GM19397 (cell line): ENCODE data around the gene PDGFRB.

Experiments used
- ATAC-seq: cut with Tn5 transposase; IDR thresholded peaks from one replicate; pipeline ENCODE4 v1.9.1; 2021; ENCODE audit warnings: mild to moderate bottlenecking, moderate library complexity; ENCODE audit not compliant: unreplicated experiment

PDGFRB gene

DNA sequence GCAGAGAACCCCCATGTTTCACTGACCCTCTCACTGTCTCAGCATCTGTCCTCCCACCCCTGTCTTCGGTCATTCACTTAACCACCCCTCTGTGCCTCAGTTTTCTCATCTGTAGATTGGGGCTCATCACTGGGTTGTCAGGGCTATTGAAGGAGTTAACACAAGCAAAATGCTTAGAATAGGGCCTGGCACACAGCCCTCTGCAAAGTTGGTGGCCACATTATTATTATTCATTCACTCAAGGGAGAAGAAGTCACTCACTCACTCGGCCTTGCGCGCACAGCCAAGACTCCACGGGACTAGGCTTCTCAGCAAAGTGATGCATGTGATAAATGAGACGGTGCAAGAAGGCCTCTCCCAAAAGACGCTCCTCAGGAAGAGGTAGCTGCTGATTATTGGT is 8.0 kb downstream of the PDGFRB start:
- ATAC-seq, result no peak

DNA sequence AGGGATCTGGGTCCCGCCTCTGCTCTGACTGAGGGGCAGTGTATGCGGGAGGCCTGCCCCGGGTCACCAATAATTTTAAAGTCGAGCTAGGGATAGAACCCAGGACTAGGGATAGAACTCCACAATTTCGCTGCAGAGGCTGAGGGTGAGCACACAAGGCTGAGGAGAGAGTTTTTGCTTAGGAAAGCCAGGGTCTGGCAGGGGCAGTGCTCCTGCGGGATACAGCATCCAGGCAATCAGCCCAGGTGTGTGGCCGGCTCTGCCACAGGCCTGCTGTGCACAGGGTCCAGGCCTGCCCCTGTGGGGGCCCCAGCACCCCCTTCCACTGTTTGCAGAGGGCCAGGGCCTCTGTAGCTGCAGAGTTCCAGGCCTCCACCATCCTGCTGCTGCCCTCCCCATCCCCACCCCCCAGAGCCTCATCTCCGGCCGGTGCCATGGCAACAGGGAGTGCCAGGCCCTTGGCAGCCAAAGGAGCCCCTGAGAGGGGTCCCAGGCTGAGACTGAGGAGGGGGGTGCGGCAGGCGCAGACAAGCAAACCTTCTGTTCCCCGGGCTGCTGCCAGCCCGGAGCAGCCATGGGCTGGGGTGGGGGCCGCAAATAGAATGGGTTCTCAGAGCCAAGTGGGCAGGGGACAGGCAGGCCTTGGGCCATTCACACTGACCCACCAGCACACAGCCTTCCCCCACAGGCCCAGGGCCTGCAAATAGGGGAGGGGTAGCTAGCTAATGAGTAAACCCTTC is 8.6 kb downstream of the PDGFRB start:
- ATAC-seq, result no peak

DNA sequence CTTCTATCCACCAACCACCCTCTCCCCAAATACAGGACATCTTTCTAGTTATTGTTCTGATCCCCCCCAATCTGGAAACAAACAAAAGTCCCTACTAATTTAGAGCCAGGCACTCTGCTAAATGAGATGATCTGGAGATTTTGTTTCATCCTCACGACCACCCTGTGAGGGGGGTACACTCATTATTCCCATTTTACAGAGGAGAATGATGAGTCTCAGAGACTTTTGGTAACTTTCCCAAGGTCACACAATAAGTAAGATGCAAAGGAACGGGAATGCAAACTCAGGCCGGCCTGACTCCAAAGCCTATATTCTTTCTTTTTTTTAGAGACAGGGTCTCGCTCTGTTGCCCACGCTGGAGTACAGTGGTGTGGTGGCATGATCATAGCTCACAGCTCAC is 9.4 kb downstream of the PDGFRB start:
- ATAC-seq, result no peak

DNA sequence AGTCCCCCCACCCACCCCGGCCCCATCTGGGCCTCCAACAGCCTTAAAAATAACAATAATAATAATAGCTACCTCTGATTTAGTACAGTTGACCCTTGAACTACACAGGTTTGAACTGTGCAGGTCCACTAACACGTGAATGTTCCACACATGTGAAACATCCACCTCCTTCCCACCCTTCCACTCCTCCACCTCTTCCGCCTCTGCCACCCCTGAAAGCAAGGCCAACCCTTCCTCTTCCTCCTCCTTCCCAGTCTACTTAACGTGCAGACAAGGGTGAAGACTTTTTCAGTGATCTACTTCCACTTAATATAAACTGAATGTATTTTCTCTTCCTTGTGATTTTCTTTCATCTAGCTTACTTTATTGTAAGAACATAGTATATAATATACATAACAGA is 10.8 kb downstream of the PDGFRB start:
- no peak for ATAC-seq

DNA sequence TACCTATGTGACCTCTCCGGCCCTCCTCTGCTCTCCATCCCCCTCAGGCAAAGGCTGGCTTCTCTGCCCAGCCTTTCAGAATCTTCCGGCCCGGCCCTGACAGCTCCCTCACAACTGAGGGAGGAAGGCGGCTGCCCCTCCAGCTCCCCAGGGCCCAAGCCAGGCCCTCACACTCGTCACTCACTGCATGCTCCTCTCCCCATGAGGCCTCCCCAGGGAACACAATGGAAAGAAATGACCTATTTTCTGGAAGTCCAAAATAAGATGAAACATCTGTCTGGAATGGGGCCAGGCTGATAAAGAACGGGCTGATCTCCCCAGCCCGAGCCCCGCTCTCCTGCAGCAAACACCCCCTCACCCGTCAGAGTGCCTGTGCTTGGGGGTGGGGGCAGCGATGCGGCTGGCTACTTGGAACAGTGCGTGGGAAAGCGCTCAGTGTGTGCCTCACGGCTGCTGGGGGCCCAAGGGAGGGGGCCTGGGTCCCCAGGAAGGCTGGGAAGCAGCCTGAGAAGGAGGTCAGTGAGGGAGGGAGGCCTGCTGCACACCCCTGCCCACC is 11.3 kb downstream of the PDGFRB start:
- ATAC-seq, result no peak

DNA sequence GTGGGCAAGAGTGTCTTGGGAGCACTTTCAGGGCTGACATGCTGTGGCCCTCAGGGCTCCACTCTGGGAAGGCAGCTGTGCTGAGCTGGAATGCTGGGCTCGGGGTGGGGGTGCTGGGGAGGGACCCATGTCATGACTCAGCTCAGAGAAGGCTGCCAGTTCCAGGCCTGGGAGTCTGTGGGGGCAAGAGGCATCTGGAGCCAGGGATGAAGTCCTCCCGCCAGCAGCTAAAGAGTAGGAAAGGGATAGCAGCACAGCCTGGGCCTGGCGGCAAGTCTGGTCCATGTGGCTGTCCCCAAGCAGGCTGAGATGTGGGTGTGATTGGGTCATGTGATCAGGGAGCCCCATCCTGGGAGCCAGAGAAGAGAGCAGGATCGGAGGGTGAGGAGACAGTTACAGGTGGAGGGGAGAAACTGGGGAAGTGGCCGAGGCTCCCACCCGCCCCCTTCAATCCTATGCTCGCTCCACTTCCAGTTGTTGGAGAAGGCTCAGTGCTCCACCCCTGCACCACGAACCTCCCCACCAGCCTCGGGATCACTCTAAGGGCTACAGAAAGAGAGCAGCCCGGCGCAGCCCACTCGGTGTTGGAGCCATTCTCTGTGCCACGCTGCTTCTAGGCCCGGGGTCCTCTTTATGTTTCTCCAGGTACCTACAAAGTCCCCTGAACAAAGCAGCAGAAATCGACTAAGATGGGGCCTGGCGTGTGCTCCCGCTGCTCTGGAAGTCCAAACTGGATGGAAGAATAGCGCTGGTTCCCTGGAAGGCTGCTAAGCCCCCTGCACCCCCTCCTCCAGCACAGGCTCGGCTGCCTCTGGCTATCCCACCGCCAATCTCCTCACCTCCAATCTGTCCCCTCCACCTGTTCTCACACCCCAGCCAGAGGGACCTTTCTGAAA is 12.0 kb downstream of the PDGFRB start:
- ATAC-seq, result no peak

DNA sequence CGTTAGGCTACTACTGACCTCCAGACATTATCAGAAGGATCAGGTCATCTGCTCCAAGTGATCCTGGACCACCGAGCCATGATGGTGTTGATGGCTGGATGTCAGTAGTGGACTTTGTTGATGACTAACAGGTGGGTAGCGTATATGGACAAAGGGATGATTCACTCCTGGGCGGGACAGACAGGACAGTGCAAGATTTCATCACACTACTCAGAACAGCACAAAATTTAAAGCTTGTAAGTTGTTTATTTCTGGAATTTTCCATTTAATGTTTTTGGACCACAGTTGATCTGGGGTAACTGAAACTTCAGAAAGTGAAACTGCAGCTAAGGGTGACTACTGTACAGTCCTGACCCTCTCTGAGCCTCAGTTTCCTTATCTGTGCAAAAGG is 12.7 kb downstream of the PDGFRB start:
- no peak for ATAC-seq

DNA sequence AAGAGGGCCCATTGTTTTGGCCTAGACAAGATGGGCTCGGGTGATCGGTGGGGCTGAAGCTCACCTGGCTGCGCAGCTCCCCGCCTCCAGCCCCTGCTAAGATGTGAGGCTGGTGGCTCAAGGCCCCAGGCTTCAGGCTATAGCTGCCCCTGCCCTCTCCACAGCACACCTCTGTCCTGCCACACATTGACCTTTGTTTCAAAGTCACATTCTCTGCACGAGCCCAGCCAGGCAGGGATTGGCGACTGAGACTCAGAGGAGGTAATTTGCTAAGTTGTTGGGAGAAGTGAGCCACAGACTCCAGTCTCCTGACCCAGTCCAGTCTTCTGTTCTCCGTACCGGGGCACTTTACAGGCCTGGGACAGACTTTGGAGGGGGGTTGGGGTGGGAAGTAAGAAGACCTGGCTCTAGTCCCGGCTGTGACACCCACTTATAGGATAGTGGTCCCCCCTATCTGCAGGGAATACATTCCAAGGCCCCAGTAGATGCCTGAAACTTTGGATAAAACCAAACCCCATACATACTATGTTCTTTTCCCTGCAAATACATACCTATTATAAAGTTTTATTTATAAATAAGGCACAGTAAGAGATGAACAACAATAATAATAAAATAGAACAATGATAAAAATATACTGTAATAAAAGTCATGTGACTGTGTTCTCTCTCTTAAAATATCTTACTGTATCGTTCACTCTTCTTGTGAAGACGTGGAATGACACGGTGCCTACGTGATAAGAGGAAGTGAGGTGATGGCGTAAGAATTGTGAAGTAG is 13.3 kb downstream of the PDGFRB start:
- no peak for ATAC-seq

DNA sequence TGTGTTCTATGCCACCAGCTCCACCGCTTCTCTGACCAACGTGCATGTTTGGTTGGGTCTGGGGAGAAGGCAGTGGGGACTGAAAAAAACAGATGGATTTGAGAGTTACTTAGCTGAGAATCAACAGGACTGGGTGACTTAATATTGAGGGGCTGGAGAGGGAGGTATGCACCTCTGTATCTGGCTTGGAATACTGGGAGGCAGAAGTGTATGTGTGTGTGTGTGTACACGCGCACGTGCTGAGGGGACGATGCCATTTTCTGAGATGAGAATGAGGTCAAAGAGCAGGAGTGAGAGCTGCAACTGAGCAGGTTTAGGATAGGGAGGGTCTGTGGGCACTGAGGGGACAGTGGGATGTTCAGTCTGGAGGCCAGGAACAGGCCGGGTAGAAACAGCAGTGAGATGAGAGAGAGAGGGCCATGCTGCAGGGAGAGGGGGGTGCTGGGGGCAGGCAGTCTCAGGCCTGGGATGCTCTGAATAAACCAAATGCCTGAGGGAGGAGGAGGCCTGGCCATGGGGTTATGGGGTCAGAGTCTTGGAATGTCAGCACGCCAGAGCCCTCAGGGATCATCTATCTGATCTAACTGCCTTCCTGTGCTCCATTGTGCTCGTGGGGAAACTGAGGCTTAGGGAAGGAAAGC is 14.0 kb downstream of the PDGFRB start:
- no peak for ATAC-seq

DNA sequence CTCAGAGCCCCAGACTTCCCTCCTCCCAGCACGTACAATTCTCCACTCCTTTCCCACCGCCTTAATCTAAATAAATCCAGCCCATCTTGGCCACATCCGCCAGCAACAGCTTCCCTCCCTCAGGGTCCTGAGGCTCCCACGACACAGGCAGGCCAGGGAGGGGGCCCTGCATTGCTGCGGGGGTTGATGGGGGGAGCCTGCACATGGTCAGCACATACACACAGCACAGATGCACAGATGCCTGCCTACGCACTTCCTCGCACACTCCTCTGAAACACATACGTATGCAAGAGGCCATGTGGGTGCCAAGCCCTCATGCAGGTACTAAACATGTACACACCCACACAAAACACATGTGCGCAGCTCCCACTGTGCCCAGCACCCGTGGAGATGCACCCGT is 14.8 kb downstream of the PDGFRB start:
- ATAC-seq, result no peak

DNA sequence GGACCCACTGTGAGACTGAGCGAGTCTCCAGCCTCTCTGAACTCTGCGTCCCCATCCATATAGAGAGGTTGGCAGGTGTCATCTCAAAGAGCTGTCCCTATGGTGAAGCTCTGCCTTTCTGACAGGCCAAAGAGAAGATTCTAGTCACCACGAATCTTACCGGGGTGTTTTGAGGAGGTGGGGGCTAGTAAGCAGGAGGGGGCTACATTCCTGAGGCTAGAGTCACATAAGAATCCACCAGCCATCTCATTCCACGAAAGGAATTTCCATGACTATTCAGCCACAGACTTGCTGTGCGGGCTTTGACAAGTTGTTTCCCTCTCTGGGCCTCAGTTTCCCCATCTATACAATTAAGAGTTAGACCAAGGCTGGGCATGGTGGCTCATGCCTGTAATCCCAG is 16.3 kb downstream of the PDGFRB start:
- no peak for ATAC-seq

DNA sequence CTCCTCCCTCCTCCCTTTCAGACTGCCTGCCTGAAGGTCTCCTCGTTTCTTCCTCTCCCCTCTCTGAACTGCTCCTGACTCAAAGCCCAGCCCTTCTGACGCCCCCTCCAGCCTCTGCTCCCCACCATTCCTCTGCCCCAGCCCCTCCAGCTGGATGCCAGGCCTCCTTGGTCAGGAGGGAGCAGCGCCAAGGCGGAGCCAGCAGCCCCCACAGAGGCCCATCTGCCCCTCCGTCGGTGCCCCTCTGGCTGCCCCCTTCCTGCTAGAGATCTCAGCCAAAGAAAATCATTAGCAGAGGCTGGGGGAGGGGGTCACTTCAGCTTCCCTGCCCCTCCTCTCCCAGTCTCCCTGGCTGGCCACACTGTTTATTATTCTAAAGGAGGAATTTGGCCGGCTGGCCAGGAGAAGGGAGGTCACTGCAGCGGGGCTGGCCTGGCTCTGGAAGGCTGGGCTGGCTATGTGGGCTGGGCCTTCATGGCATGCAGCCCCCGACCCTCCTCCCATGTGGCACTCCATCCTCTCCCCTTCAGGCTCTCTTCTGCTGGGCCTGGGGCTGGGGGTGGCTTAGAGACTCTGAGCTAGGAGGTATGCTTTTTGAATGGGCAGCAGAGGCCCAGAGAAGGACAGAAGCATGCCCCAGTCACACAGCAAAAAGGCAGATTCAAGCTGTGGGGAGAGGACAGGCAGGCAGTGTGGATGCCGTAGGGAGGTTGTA is 16.9 kb downstream of the PDGFRB start:
- no peak for ATAC-seq

DNA sequence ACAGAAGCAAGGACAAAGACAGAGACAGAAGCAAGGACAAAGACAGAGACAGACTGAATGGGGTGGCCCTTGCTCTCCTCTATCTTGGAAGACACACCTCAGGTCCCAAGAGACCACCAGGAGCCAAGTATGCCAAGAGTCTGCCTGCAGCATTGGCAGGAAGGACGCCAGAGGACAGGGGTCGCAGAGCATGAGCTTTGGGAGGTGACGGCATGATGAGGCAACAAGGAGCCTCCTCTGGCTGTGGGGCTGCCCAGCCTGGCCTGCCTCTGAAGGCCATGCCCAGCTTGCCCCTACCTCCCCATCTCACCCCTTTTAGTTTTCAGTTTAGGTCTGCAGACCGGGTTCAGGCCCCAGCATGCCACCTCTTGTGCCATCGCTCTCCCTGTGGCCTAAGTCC is 17.6 kb downstream of the PDGFRB start:
- ATAC-seq, result no peak

DNA sequence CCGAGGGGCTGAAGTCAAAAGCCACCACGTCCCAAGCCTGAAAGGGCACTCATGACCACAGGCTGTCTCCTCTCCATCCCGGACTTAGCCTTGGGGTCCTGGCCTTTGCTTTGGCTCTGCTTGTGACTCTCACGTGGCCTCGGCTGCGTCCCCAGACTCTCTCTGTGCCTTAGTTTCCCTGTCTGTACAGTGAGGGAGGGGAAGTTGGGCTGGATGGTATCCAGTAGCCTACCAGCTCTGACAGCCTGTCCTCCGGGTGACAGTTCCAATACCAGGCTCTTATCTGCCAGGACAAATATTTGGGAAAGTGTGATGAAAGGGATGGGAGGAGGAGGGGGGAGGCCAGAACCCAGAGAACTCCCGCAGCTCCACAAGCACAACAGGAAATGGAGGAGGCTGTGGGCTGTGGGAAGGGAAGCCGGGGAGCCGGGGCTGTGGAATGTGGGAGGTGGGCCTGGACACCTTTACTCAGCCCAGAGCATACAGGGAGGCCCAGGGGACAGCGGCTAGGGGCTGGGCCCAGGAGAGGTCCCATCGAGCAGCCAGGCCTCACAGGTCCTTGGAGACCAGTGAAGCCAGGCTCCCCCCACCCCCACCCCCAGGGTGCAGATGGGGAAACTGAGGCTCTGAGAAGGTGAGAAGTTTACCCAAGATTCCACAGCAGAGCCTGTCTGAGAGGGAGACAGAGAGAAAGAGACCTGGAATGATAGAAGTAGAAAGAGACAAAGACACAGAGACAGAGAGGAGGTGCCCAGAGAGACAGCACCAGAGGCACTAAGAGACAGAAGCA is 18.3 kb downstream of the PDGFRB start:
- ATAC-seq, result no peak

DNA sequence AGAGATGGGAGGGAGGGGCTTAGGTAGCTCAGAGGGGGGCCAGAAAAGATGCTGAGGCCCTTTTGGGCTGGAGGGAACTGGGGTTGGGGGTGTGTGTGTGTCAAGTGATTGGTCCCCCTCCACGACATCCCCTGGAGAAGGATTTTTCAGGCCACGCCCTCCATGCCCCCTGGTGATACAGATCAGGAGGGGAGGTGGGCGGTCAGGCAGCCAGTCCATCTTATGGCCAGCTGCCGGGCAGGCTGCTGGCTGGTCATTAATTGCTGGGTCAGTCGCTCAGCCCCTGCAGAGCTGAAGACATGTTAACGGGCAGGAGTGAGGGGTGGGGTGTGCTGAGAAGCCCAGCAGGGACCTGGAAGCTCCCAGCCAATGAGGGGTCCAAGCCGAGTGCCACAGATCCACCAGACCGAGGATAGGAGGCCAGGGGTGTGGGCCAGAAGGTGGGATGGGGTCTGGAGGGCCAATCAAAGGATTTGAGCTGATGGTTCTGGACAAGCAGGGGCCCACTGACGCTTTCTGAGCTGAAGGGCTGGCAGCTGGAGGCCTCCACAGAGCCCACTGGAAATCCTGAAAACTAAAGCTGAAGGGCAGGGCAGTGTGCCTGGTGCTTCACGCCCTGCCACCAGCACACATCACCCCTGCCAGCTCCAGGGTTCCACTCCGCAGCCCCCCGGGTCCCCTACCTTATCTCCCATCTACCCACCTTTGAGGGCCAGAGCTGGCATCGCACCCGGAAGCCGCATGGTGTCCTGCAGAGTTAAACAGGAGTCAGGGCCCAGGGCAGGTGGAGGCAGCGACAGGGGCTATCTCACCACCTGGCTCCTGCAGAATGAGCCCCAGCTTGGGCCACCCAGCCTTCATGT is 19.1 kb downstream of the PDGFRB start:
- ATAC-seq, result no peak

DNA sequence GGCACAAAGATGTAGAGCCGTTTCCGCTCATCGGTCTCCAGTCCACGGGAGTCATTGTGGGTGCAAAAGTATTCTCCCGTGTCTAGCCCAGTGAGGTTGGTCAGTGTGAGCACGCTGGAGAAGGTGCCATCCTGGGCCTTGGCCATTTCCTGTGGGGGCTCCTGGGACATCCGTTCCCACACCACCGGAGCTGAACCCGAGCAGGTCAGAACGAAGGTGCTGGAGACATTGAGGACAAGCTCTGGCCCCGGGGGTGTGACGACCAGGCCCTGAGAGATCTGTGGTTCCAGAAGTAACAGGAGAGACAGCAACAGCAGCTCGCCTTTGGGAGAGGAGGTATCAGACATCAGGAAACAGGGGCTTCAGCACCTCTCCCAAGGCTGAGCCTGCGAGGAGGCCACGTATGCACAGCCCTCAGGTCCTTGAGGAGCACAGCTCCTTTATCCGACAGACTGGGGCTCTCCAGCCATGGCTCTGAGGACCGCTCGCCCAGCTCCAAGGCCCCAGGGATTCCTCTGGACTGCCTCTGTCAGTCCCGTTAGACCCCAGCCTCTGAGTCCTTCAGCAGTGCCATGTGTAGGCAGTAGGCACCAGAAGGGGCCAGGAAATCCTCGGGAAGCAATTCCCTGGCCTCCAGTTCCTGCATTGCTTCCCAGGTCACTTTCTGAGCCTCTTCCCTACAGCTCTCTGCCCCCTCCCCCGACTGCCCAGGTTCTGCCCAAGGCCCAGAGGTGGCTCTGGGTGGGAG is 19.9 kb downstream of the PDGFRB start:
- no peak for ATAC-seq

DNA sequence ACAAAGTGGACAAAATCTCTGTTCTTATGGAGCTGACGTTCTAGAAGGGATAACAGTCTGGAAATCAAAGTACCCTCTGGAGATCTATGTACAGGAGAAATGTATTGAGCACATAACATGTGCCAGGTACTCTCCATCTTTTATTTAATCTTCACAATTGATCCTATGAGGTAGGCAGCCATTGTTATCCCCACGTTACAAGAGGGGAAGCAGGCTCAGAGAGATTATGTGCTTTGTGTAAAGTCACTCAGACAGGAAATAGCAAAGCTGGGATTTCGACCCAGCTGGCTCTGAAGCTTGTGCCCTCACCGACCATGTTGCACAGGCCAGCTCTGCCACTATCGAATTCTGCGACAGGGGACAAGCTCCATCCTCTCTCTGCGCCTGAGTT is 21.5 kb downstream of the PDGFRB start:
- ATAC-seq, result no peak
